ENCODE measurements around the gene CITED4.

DNA sequence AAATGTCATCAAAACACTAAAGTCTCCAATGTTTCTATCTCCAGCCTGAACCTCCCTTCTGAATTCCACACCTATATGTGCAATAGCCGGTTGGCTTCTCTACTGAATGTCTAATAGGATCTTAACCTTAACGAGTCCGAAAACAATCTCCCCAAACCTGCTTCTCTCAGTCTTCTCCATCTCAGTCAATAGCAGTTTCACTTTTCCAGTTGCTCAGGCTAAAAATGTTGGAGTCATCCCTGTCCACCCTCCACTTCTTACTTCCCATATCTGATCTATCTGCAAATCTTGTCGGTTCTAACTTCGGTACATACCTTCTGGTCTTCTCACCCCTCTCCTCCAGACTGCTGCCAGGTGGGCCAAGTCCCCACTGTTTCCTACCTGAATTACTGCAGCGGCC, 25.5 kb upstream of the CITED4 start:
- TF ChIP-seq CTCF (conservative IDR thresholded peaks at IDR 0.05; ENCODE audit: low read length) = no peak
- no peak for TF ChIP-seq EZH2phosphoT487 (IDR thresholded peaks at IDR 0.05; ENCODE audit: borderline replicate concordance, low read depth, low read length)
